ENCODE data around the gene PTPN11.
"Not testable (repeated sequence)": the region's sequence is repeated elsewhere in the genome, so short reads cannot be mapped to it uniquely, and the experiment has no call there.

DNA sequence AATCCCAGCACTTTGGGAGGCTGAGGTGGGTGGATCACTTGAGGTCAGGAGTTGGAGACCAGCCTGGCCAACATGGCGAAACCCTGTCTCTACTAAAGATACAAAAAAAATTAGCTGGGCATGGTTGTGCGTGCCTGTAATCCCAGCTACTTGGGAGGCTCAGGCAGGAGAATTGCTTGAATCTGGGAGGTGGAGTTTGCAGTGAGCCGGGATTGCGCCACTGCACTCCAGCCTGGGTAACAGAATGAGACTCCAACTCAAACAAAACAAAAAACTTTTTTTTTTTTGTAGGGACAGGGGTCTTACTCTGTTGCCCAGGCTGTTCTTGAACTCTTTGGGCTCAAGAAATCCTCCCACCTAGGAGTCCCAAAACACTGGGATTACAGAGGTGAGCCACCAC, 3.3 kb upstream of the PTPN11 start:
- TF ChIP-seq, protein P1, sequence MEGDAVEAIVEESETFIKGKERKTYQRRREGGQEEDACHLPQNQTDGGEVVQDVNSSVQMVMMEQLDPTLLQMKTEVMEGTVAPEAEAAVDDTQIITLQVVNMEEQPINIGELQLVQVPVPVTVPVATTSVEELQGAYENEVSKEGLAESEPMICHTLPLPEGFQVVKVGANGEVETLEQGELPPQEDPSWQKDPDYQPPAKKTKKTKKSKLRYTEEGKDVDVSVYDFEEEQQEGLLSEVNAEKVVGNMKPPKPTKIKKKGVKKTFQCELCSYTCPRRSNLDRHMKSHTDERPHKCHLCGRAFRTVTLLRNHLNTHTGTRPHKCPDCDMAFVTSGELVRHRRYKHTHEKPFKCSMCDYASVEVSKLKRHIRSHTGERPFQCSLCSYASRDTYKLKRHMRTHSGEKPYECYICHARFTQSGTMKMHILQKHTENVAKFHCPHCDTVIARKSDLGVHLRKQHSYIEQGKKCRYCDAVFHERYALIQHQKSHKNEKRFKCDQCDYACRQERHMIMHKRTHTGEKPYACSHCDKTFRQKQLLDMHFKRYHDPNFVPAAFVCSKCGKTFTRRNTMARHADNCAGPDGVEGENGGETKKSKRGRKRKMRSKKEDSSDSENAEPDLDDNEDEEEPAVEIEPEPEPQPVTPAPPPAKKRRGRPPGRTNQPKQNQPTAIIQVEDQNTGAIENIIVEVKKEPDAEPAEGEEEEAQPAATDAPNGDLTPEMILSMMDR (IDR thresholded peaks at IDR 0.05; ENCODE audit: low read depth, low read length, poor library complexity, severe bottlenecking): not testable (repeated sequence)
- TF ChIP-seq EZH2phosphoT487 (IDR thresholded peaks at IDR 0.05; ENCODE audit: borderline replicate concordance, low read length): not testable (repeated sequence)

Data from DOHH2 (cell line).